A549 (cell line): ENCODE measurements around the gene NOPCHAP1. TPM values are rescaled to one million over a fixed set of nuclear protein-coding genes. Genes with fewer than 3 reads are reported as not detected.

ENCODE experiments used
- ATAC-seq, 2 experiments: fragments of 200-7000 bp in 1 of 2; fragments of >200 bp in 1 of 2; cut with Nextera tagmentation in 1 of 2; cut with Tn5 transposase in 1 of 2; 3 replicates each; pipeline versions ENCODE4 v1.8.0 to v1.9.1; 2018 to 2020; ENCODE audit warnings: mild to moderate bottlenecking in 1 of 2, moderate library complexity in 1 of 2
- CTCF ChIA-PET: fragments of 300-600 bp; sonication (Branson Sonifier 250); formaldehyde crosslinking; extraction: SDS; loops from one replicate; lab custom pipeline; 2021; ENCODE audit warnings: antibody characterized with exemption, inconsistent platforms; lab: Yijun Ruan, JAX
- POLR2A ChIA-PET: fragments of 350-600 bp; formaldehyde crosslinking; extraction: SDS; loops from one replicate; lab custom pipeline; 2021; ENCODE audit warnings: antibody characterized with exemption, inconsistent platforms; lab: Yijun Ruan, JAX
- DNase-seq, 2 experiments: peaks; one replicate each; pipeline versions ENCODE4 v3.0.0 to v3.0.0-alpha.2; 2011 to 2016; ENCODE audit warnings: low read depth in 1 of 2, low spot score in 1 of 2
- FAIRE-seq: peaks from 2 replicates; lab custom pipeline; 2011; peaks lifted over from hg19 to GRCh38; lab: Jason Lieb, UNC
- H3K27ac ChIP-seq, 2 experiments: fragments of >200 bp; sonication (Bioruptor Twin); formaldehyde crosslinking; 3 replicates each; pipeline ENCODE4 v1.5.1; 2016 to 2017
- H3K4me1 ChIP-seq: fragments of >200 bp; sonication (Bioruptor Twin); formaldehyde crosslinking; 3 replicates; pipeline ENCODE4 v1.6.1; 2016
- H3K4me2 ChIP-seq: fragments of >200 bp; sonication (Bioruptor Twin); formaldehyde crosslinking; 3 replicates; pipeline ENCODE4 v1.6.1; 2016
- H3K4me3 ChIP-seq: fragments of >200 bp; sonication (Bioruptor Twin); formaldehyde crosslinking; 3 replicates; pipeline ENCODE4 v1.5.1; 2016
- H3K9me3 ChIP-seq: fragments of >200 bp; sonication (Bioruptor Twin); formaldehyde crosslinking; 3 replicates; pipeline ENCODE4 v1.6.1; 2016
- ATOH8 ChIP-seq: fragments of 250-450 bp; sonication (Bioruptor Pico); IDR thresholded peaks from 2 replicates; pipeline ENCODE4 v1.5.0; 2020; ENCODE audit warnings: low read depth, mild to moderate bottlenecking, moderate library complexity
- BHLHE40 ChIP-seq: IDR thresholded peaks from 2 replicates; pipeline ENCODE4 v1.6.1; 2012; ENCODE audit warnings: low read depth, low read length, inconsistent platforms
- CHD2 ChIP-seq: fragments of 150-350 bp; IDR thresholded peaks from 2 replicates; pipeline ENCODE4 v1.6.1; 2014; ENCODE audit warnings: low read length; ENCODE audit not compliant: partially characterized antibody
- CHD4 ChIP-seq: fragments of 200-600 bp; sonication (generic); IDR thresholded peaks from 2 replicates; pipeline ENCODE4 v1.6.1; 2016; ENCODE audit warnings: antibody characterized with exemption, mild to moderate bottlenecking, borderline replicate concordance
- EHMT2 ChIP-seq: fragments of 200-600 bp; sonication (generic); IDR thresholded peaks from 2 replicates; pipeline ENCODE4 v1.6.1; 2016; ENCODE audit warnings: antibody characterized with exemption, low read depth, mild to moderate bottlenecking, moderate library complexity
- FOSB ChIP-seq: fragments of 250-450 bp; sonication (Bioruptor Pico); IDR thresholded peaks from 2 replicates; pipeline ENCODE4 v1.5.0; 2020; ENCODE audit warnings: mild to moderate bottlenecking, moderate library complexity
- HES2 ChIP-seq: fragments of >200 bp; sonication (Bioruptor Twin); formaldehyde crosslinking; IDR thresholded peaks from 2 replicates; pipeline ENCODE4 v1.6.1; 2016
- HEYL ChIP-seq: fragments of 250-450 bp; sonication (Bioruptor Pico); IDR thresholded peaks from 2 replicates; pipeline ENCODE4 v1.8.0; 2021; ENCODE audit warnings: mild to moderate bottlenecking, moderate library complexity
- HMGXB4 ChIP-seq: fragments of 250-450 bp; sonication (Bioruptor Pico); IDR thresholded peaks from 2 replicates; pipeline ENCODE4 v1.5.0; 2021; ENCODE audit warnings: mild to moderate bottlenecking, moderate library complexity, borderline replicate concordance
- HOXB13 ChIP-seq: fragments of 250-450 bp; sonication (Bioruptor Pico); IDR thresholded peaks from 2 replicates; pipeline ENCODE4 v1.5.0; 2020; ENCODE audit warnings: low read depth, mild to moderate bottlenecking, moderate library complexity
- MAZ ChIP-seq: fragments of 150-350 bp; IDR thresholded peaks from 2 replicates; pipeline ENCODE4 v1.6.1; 2014; ENCODE audit warnings: antibody characterized with exemption, low read depth, low read length, borderline replicate concordance
- NFE2L2 ChIP-seq: fragments of 150-350 bp; conservative IDR thresholded peaks from 2 replicates; pipeline ENCODE4 v1.6.1; 2014; ENCODE audit warnings: low read length
- RARB ChIP-seq: fragments of 250-450 bp; sonication (Bioruptor Pico); IDR thresholded peaks from 2 replicates; pipeline ENCODE4 v1.8.0; 2021; ENCODE audit warnings: mild to moderate bottlenecking, moderate library complexity
- RFX5 ChIP-seq: fragments of 450-650 bp; IDR thresholded peaks from 2 replicates; pipeline ENCODE4 v1.7.1; 2014; ENCODE audit warnings: antibody characterized with exemption, mild to moderate bottlenecking, moderate library complexity
- RNF2 ChIP-seq: fragments of 200-600 bp; sonication (generic); IDR thresholded peaks from 2 replicates; pipeline ENCODE4 v1.6.1; 2016; ENCODE audit warnings: low read depth, mild to moderate bottlenecking, antibody characterized with exemption, moderate library complexity, borderline replicate concordance
- SREBF2 ChIP-seq: fragments of 450-650 bp; IDR thresholded peaks from 2 replicates; pipeline ENCODE4 v1.6.1; 2014; ENCODE audit warnings: mild to moderate bottlenecking, moderate library complexity
- TFCP2L1 ChIP-seq: fragments of 250-450 bp; sonication (Bioruptor Pico); IDR thresholded peaks from 2 replicates; pipeline ENCODE4 v1.5.0; 2021; ENCODE audit warnings: mild to moderate bottlenecking
- TP53 ChIP-seq: fragments of 250-450 bp; sonication (Bioruptor Pico); IDR thresholded peaks from 2 replicates; pipeline ENCODE4 v1.5.0; 2021; ENCODE audit warnings: mild to moderate bottlenecking, moderate library complexity
- ZFP36 ChIP-seq: fragments of 450-650 bp; IDR thresholded peaks from 2 replicates; pipeline ENCODE4 v1.6.1; 2014; ENCODE audit warnings: borderline replicate concordance; ENCODE audit not compliant: partially characterized antibody
- WGBS: methylation state at CpG from one replicate; pipeline ENCODE4 v1.1.6; 2017; ENCODE audit errors: missing lambda C conversion rate; 5-methylcytosine and 5-hydroxymethylcytosine counted together
- polyA plus RNA-seq, 4 experiments: library from polyadenylated mRNA; depleted of rRNA in 3 of 4; stranded (reverse); fragments of >200 nt; fragmentation: RNase III in 1 of 4; extraction: RNeasy Plus Mini Kit Qiagen cat#74134 plus additional on column Dnase treatment in 1 of 4; gene quantifications; 2 replicates in 3 of 4; 3 replicates in 1 of 4; pipeline ENCODE4 v1.2.3, GENCODE V29; 2011 to 2017

The NOPCHAP1 gene
- polyA plus RNA-seq, 2 of the 4 experiments (the other 2 are of a cell fraction) = 21.7 to 29.5 TPM

- no peak for ATAC-seq
- Histone ChIP-seq H3K4me2 (no peak overlapping the region), H3K4me3 (no peak overlapping the region), H3K9me3 (peaks cover 7% of the 10 kb centered on the region; the same call in 1 of the 3 replicates), H3K4me1 (no peaks in the 10 kb centered on the region), H3K27ac (no peak overlapping the region)
- POLR2A ChIA-PET = no interaction called here
- FAIRE-seq = no peak
- DNase-seq = no peak
- CTCF ChIA-PET = interaction anchor here (1.3 kb wide), 1 partner anchor 655 kb away, joined by 3 read pairs; no protein-coding TSS in a partner anchor
- WGBS = 97% methylated on average over 9 of the region's 9 CpGs
- no peak for TF ChIP-seq CHD2
- no peak for TF ChIP-seq TFCP2L1 (CRISPR knock-in tag)
- no peak for TF ChIP-seq ATOH8 (CRISPR knock-in tag)
- TF ChIP-seq RFX5 = no peak
- TF ChIP-seq FOSB (CRISPR knock-in tag) = no peak
- TF ChIP-seq HES2 = no peak
- no peak for TF ChIP-seq NFE2L2
- TF ChIP-seq, all 56 proteins: peak for 0
These were observed 27.8 kb downstream of the NOPCHAP1 start for GRCh38 chr12:105013892-105014291.

GRCh38 chr12:105014603-105015002, 28.5 kb downstream of the NOPCHAP1 start:
- peaks cover 7% of the 10 kb centered on the region; the same call in 1 of the 3 replicates for H3K9me3 ChIP-seq

DNA sequence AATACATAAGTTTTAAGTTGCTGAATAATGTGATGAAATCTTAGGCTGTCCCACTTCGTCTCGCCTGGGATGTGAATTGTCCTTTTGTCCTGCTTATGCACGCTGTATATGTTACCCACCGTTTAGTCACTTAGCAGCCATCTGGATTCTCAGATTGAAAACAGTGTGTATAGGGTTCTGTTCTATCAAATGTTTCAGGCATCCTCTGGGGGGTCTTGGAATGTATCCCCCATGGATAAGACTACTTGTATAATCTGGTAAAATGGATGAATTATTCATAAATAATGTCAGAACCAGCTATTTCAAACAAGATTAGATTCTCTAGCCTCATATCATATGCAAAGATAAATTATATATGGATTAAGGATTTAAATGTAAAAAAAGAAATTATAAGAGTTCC, 29.4 kb downstream of the NOPCHAP1 start:
- 71% methylated on average over 4 of the region's 4 CpGs for WGBS
- ChIA-PET CTCF (no interaction called here), POLR2A (no interaction called here)
- no peak for FAIRE-seq
- no peak for ATAC-seq
- no peak overlapping the region for H3K4me3 ChIP-seq
- H3K4me1 ChIP-seq = no peaks in the 10 kb centered on the region
- TF ChIP-seq HOXB13 (no peak), BHLHE40 (no peak), RNF2 (no peak), ATOH8 (CRISPR knock-in tag) (no peak), RARB (no peak), SREBF2 (no peak), ZFP36 (no peak), TP53 (CRISPR knock-in tag) (no peak), RFX5 (no peak), MAZ (no peak), HMGXB4 (CRISPR knock-in tag) (no peak)
- TF ChIP-seq, all 56 proteins: peak for 0
- peaks cover 3% of the 10 kb centered on the region; the same call in 1 of the 3 replicates for H3K9me3 ChIP-seq
- no peak overlapping the region for H3K27ac ChIP-seq
- H3K4me2 ChIP-seq = no peak overlapping the region
- no peak for DNase-seq

More at GRCh38 chr12:105014603-105015002, 28.5 kb downstream of the NOPCHAP1 start:
- DNase-seq (no peak), ATAC-seq (no peak), FAIRE-seq (no peak)
- TF ChIP-seq CHD4 (no peak), EHMT2 (no peak), HEYL (CRISPR knock-in tag) (no peak)
- Histone ChIP-seq H3K4me3 (no peak overlapping the region), H3K4me2 (no peak overlapping the region), H3K27ac (no peak overlapping the region), H3K4me1 (no peaks in the 10 kb centered on the region)
- ChIA-PET POLR2A (no interaction called here), CTCF (interaction anchor here (1.3 kb wide), 1 partner anchor 656 kb away, joined by 3 read pairs; no protein-coding TSS in a partner anchor)
- WGBS = 96% methylated on average over 2 of the region's 2 CpGs
